Astrocyte (in vitro differentiated cells and primary cell): ENCODE results near the gene TMCO6.

Source experiments
- CTCF ChIP-seq: IDR thresholded peaks from 2 replicates; pipeline ENCODE4 v1.5.1; 2011; ENCODE audit warnings: low read depth, mild to moderate bottlenecking, inconsistent platforms, low read length, moderate library complexity; ENCODE audit not compliant: insufficient read depth
- EZH2 ChIP-seq: IDR thresholded peaks from 2 replicates; pipeline ENCODE4 v1.6.1; 2012; ENCODE audit warnings: mild to moderate bottlenecking, low read length, inconsistent platforms; ENCODE audit not compliant: insufficient read depth

- TF ChIP-seq CTCF: no peak
- no peak for TF ChIP-seq EZH2
These were observed 43.5 kb upstream of the TMCO6 start for GRCh38 chr5:140595538-140596300.
